HG03521 (cell line): ENCODE results near the gene PLIN1.

Experiments used
- ATAC-seq: cut with Tn5 transposase; IDR thresholded peaks from one replicate; pipeline ENCODE4 v1.9.1; 2021; ENCODE audit warnings: mild to moderate bottlenecking, moderate library complexity; ENCODE audit not compliant: unreplicated experiment

PLIN1 gene

GRCh38 chr15:89628806-89629715 lies 50.1 kb downstream of the PLIN1 start:
- no peak for ATAC-seq

DNA sequence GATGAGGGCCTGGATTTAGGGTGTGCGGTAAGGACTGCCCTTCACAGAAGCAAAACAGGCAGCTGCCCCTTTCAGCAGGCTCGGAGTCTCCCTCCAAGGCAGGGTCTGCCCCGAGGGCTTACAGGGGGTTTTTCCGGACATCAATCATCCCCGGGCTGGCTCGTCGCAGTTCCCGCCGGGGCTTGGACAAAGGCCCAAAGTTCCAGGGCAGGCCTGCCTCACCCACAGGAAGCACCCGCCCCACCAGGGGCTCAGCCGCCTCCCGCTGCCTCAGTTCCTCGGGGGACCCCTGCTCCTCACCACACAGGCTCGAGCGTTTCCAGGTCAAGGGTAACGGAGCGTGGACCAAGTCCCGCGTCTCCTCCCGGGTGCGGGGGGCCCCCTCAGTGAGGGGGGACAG lies 50.9 kb downstream of the PLIN1 start:
- ATAC-seq, result no peak

GRCh38 chr15:89627256-89627970 lies 51.8 kb downstream of the PLIN1 start:
- no peak for ATAC-seq

DNA sequence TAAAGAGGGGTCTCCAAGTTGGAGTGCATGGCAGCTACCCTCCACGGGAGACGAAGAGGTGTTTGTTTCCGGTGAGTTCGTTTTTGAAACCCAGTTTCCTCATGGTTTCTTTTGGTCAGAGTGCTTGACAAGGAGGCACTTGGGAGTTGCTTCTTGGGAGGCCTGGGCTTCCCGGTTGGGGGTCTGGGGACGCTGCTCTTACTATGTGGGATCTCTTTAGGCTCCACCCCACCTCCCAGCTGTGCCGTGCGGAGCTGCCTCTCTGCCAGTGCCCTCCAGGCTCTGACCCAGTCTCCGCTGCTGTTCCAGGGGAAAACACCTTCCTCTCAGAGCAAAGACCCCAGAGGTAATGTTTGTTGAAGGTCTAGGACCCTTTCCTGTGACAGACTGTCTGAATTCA lies 53.5 kb downstream of the PLIN1 start:
- ATAC-seq, result no peak

DNA sequence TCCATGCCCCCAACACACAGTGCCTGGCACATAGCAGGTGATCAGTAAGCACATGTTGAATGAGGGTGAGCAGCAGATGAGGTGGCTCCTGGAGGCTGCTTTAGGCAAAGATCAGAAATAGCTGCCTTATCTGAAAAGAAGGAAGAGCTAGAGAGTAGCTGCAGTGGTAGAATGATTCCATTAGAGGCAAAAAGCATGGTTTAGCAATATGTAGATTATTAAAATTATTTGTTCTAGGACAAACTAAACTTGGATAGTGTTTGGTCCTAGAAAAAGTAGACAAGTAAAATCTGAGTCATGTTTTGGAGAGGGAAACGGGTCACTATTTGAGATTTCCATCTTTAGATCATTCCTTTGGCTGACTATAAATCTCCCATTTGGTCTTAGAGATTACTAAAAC lies 56.0 kb downstream of the PLIN1 start:
- no peak for ATAC-seq

DNA sequence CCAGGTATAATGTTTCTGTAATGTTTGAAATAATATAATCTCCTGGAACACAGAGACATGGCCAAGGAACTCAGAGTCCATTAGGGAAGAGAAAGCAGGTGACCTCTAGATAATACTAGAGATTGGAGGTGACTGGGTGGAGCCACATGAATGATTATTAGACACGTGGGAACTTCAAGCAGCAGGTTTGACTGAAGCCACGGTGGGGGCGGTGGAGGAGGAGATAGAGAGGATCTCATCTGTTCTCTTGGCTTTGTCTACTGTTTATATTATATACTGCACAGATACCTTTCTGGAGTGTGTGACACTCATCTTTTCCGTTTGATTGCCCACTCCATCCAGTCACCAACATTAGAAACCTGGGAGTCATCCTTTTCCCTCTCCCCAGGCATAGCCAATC lies 57.6 kb downstream of the PLIN1 start:
- no peak for ATAC-seq

DNA sequence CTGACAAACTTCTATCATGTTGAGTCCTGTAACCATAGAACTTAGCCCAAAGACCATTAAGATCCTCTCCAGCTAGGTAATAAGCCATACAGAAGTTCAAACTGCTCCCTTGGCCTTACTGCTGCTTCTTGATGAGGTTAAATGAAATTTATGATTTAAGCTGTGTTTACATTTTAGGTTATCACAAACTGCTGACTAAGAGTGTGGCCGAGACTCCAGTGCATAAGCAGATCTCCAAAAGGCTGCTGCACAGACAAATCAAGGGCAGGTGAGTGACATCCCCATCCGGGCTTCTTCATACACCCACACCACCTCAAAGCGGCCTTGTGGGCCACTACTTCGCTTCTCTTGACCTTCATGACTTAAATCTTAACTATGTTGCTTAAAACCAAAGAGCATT lies 62.9 kb downstream of the PLIN1 start:
- ATAC-seq, result no peak

DNA sequence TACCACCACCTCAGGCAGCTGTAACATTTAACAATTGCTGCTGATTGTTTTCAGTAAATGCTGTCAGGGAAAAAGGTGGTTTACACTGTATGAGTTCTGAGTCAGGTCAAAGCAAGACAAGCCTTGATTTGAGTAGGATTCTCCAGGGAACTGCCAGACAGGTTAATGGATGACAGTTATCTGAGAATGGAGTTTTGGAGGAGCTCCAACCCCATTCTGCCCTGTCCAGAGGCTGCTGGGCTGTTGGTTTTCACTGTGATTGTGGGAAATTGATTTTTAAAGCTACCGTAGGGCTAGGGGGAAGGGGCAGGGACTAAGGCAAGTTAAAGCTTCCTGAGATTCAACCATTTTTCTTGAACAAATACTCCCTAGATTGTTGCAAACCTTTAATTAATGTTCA lies 64.0 kb downstream of the PLIN1 start:
- no peak for ATAC-seq
